SU-DHL-6 (cell line): Measurements from ENCODE around the gene ZNF24.

Experiments used
- CTCF ChIP-seq: fragments of 200-600 bp; sonication (generic); IDR thresholded peaks from one replicate; pipeline ENCODE4 v1.5.1; 2017; ENCODE audit warnings: antibody characterized with exemption, mild to moderate bottlenecking, low read length, moderate library complexity; ENCODE audit not compliant: insufficient read depth, poor library complexity, severe bottlenecking
- EZH2phosphoT487 ChIP-seq: fragments of 200-600 bp; sonication (generic), shearing (Covaris generic); conservative IDR thresholded peaks from 2 replicates; pipeline ENCODE4 v1.6.1; 2018; ENCODE audit warnings: mild to moderate bottlenecking, antibody characterized with exemption, low read length, moderate library complexity, mixed read lengths

GRCh38 chr18:35343936-35344735 is at the start of gene ZNF24:
- TF ChIP-seq EZH2phosphoT487 (no peak), CTCF (no peak)
